Astrocyte of the cerebellum (primary cell): ENCODE results near the gene PPT2.

Experiments used
- DNase-seq: peaks from one replicate; pipeline ENCODE4 v3.0.0-alpha.2; 2011; ENCODE audit warnings: low read depth
- H3K4me3 ChIP-seq: 2 replicates; pipeline ENCODE4 v1.5.1; 2011; ENCODE audit warnings: mild to moderate bottlenecking, low read depth, low read length, moderate library complexity
- CTCF ChIP-seq: IDR thresholded peaks from 2 replicates; pipeline ENCODE4 v1.5.1; 2012; ENCODE audit warnings: low read length, low read depth, moderate library complexity, mild to moderate bottlenecking; ENCODE audit errors: missing control alignments
- in situ Hi-C: cut with HindIII; loops from 2 replicates; pipeline ENCODE4 v1.10.0; 2017; ENCODE audit warnings: low sequenced_read_pairs

The PPT2 gene

GRCh38 chr6:32109765-32110160 lies 44.2 kb upstream of the PPT2 start:
- DNase-seq, result no peak
- TF ChIP-seq CTCF, result no peak
- in situ Hi-C loops, result no loop called here
- no peak overlapping the region for H3K4me3 ChIP-seq

GRCh38 chr6:32110632-32111031 lies 43.3 kb upstream of the PPT2 start:
- TF ChIP-seq CTCF, result no peak
- in situ Hi-C loops, result no loop called here
- DNase-seq, result no peak
- no peak overlapping the region for H3K4me3 ChIP-seq

- in situ Hi-C loops, result no loop called here
- TF ChIP-seq CTCF, result no peak
- H3K4me3 ChIP-seq, result no peak overlapping the region
- DNase-seq, result no peak
These were observed 42.4 kb upstream of the PPT2 start for GRCh38 chr6:32111424-32112066.

GRCh38 chr6:32112431-32112980 lies 41.4 kb upstream of the PPT2 start:
- H3K4me3 ChIP-seq, result no peak overlapping the region
- in situ Hi-C loops, result no loop called here
- no peak for DNase-seq
- no peak for TF ChIP-seq CTCF

- in situ Hi-C loops, result no loop called here
- no peak overlapping the region for H3K4me3 ChIP-seq
- peak; percentile 60 for TF ChIP-seq CTCF
- peak; percentile 76 for DNase-seq
These were observed 40.3 kb upstream of the PPT2 start for GRCh38 chr6:32113386-32114352.

- no peak for DNase-seq
- no peak for TF ChIP-seq CTCF
- in situ Hi-C loops, result no loop called here
- no peak overlapping the region for H3K4me3 ChIP-seq
These were observed 39.1 kb upstream of the PPT2 start for GRCh38 chr6:32114796-32115195.
